ENCODE results near the gene CD101. TPM values are rescaled to one million over a fixed set of nuclear protein-coding genes. Genes with fewer than 3 reads are reported as not detected.

CD101 gene
- polyA plus RNA-seq, 3 donors: 27.2 to 101 (median 54.7) TPM

DNA sequence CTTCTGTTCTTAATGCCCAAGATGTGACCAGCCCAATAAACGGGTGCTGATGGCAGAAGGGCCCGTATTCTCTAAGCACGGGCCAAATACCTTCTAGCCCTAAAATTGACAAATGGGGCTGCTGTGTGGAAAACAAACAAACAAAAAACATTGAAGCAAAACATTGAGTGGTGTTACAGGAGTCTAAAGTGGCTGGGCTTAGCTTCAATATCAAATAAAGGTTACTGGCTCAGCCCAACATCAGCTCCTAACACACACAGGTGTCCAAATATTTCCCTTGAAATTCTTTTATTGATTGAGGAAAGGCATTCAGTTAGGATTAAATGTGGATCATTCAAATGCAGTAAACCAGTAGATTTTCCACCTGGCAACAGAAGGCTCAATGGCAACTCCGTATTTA is 45.2 kb downstream of the CD101 start:
- Histone ChIP-seq H4K20me1 (ENCODE audit: insufficient read depth, low read length) (no peaks in the 10 kb centered on the region), H3K9ac (ENCODE audit: insufficient read depth, low read length, poor library complexity, severe bottlenecking) (no peak overlapping the region), H3K27me3 (ENCODE audit: control insufficient read depth in 2 of 2, insufficient read depth in 2 of 2, low read length in 2 of 2) (no peaks in the 10 kb centered on the region), H3K36me3 (replicated peaks in 1 of 2; ENCODE audit: control insufficient read depth in 1 of 2, insufficient read depth in 2 of 2, low read length in 2 of 2) (no peaks in the 10 kb centered on the region), H3K4me1 (ENCODE audit: control insufficient read depth in 1 of 2, insufficient read depth in 2 of 2, low read length in 2 of 2) (peaks cover 38 to 40% of the 10 kb centered on the region in 2 donors), H3K4me2 (replicated peaks; ENCODE audit: extremely low read depth, low read length, poor library complexity, severe bottlenecking) (no peak overlapping the region), H3K27ac (ENCODE audit: low read depth in 1 of 2, low read length in 2 of 2) (no peak overlapping the region), H2AFZ (ENCODE audit: insufficient read depth, low read depth, low read length, poor library complexity, severe bottlenecking) (no peak overlapping the region), H3K4me3 (replicated peaks in 1 of 3; ENCODE audit: low read depth in 2 of 3, low read length in 3 of 3) (no peak overlapping the region), H3K9me3 (replicated peaks in 1 of 2; ENCODE audit: control insufficient read depth in 1 of 2, insufficient read depth in 1 of 2, low read length in 2 of 2) (peaks cover 0 to 2% of the 10 kb centered on the region in 2 donors), H3K79me2 (ENCODE audit: insufficient read depth, low read length) (no peaks in the 10 kb centered on the region)
- Mint-ChIP-seq H3K4me3 (no peak overlapping the region), H3K36me3 (peaks cover 0 to 2% of the 10 kb centered on the region in 2 donors), H3K27me3 (ENCODE audit: low read depth in 3 of 3) (peaks cover 0 to 6% (median 4%) of the 10 kb centered on the region in 3 donors), H3K27ac (no peak overlapping the region), H3K4me1 (peaks cover 46% of the 10 kb centered on the region), H3K9me3 (peaks cover 0 to 3% (median 2%) of the 10 kb centered on the region in 7 donors)
- WGBS (ENCODE audit: insufficient coverage): 100% methylated on average over 3 of the region's 4 CpGs
- TF ChIP-seq CTCF (IDR thresholded peaks at IDR 0.05): no peak
- DNase-seq: no peak
- intact Hi-C loops (cut with micrococcal nuclease): no loop called here

- TF ChIP-seq CTCF (IDR thresholded peaks at IDR 0.05): no peak
- Histone ChIP-seq H3K9ac (ENCODE audit: insufficient read depth, low read length, poor library complexity, severe bottlenecking) (no peak overlapping the region), H3K4me3 (replicated peaks in 1 of 3; ENCODE audit: low read depth in 2 of 3, low read length in 3 of 3) (no peak overlapping the region), H4K20me1 (ENCODE audit: insufficient read depth, low read length) (no peaks in the 10 kb centered on the region), H3K79me2 (ENCODE audit: insufficient read depth, low read length) (no peaks in the 10 kb centered on the region), H3K9me3 (replicated peaks in 1 of 2; ENCODE audit: control insufficient read depth in 1 of 2, insufficient read depth in 1 of 2, low read length in 2 of 2) (no peaks in the 10 kb centered on the region), H3K4me1 (ENCODE audit: control insufficient read depth in 1 of 2, insufficient read depth in 2 of 2, low read length in 2 of 2) (peaks cover 43 to 45% of the 10 kb centered on the region in 2 donors), H3K4me2 (replicated peaks; ENCODE audit: extremely low read depth, low read length, poor library complexity, severe bottlenecking) (no peak overlapping the region), H3K27ac (ENCODE audit: low read depth in 1 of 2, low read length in 2 of 2) (no peak overlapping the region), H3K27me3 (ENCODE audit: control insufficient read depth in 2 of 2, insufficient read depth in 2 of 2, low read length in 2 of 2) (no peaks in the 10 kb centered on the region), H2AFZ (ENCODE audit: insufficient read depth, low read depth, low read length, poor library complexity, severe bottlenecking) (no peak overlapping the region), H3K36me3 (replicated peaks in 1 of 2; ENCODE audit: control insufficient read depth in 1 of 2, insufficient read depth in 2 of 2, low read length in 2 of 2) (no peaks in the 10 kb centered on the region)
- no CpG with 5 or more reads among the region's 2 CpGs for WGBS (ENCODE audit: insufficient coverage)
- peaks cover 0 to 2% of the 10 kb centered on the region in 2 donors for H3K36me3 Mint-ChIP-seq
- intact Hi-C loops (cut with micrococcal nuclease): no loop called here
- H3K9me3 Mint-ChIP-seq: peaks cover 0 to 3% (median 1%) of the 10 kb centered on the region in 7 donors
- H3K27ac Mint-ChIP-seq: no peak overlapping the region
- H3K27me3 Mint-ChIP-seq (ENCODE audit: low read depth in 3 of 3): peaks cover 0 to 6% (median 4%) of the 10 kb centered on the region in 3 donors
- DNase-seq: no peak
- H3K4me1 Mint-ChIP-seq: peaks cover 51% of the 10 kb centered on the region
- H3K4me3 Mint-ChIP-seq: no peak overlapping the region
Observed at GRCh38 chr1:117047271-117047670, 45.7 kb downstream of the CD101 start.

Data from CD14-positive monocyte (primary cell).